GM04503 (cell line): ENCODE data around the gene IGFBP1.

Source experiments
- DNase-seq: peaks from one replicate; pipeline ENCODE4 v3.0.0-alpha.2; 2012; ENCODE audit warnings: low read depth

IGFBP1 gene

DNA sequence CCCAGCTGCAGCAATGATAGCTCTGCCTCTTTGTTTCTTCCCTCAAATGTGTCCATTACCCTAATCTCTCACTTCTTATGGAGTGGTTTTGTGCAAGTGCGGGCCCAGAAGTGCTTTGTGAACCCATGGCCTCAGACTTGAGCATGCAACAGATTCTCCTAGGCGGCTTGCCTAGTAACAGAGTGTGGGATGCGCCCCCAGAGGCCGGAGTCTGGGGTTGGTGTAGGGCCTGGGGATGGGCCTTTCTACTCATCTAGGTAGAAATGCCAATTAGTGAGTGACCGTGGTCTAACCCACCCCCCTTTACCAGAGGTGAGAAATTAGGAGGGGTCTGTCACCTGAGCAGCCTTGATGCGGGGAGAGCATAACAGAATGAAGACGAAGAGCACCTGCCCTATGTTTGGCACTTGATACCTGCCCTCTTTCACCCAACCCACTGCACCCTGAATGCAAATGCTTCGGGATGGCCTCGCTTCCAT, 7.0 kb upstream of the IGFBP1 start:
- DNase-seq: no peak

- DNase-seq: peak; percentile 66
Measured at GRCh38 chr7:45881759-45882464, 6.4 kb upstream of the IGFBP1 start.

DNA sequence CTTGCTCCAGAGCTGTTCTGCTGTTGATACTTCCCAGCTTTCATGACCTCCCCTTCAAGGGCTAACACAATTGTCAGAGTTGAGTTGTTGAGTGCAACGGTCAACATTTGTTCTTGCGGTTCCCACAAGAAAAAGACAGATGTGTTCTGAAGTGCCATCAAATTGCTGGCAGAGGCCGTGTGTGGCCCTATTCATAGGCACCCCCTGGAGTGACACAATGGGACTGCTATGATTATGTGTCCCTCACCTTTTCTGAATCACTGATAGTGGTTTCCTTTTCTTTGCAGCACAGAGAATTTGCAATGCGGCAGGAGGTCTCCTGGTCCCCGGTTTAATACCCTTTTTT, 5.8 kb upstream of the IGFBP1 start:
- no peak for DNase-seq

DNA sequence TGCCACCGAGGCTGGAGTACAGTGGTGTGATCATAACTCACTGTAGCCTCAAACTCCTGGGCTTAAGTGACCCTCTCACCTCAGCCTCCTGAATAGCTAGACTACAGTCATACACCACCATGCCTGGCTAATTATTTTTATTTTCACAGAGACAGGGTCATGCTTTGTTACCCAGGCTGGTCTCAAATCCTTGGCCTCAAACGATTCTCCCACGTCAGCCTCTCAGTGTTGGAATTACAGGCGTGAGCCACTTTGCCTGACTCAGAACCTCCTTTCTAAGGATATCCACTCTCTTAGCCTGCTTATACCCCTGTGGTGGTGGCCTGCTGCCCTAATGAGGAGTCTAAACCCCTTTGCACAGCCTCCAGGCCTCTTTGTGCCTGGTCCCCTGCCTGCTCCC, 4.2 kb upstream of the IGFBP1 start:
- DNase-seq: no peak

GRCh38 chr7:45885264-45885882, 2.9 kb upstream of the IGFBP1 start:
- DNase-seq: no peak

- no peak for DNase-seq
Measured at GRCh38 chr7:45886931-45887667, 1.2 kb upstream of the IGFBP1 start.

- DNase-seq: no peak
Measured at GRCh38 chr7:45888993-45889366, 692 bp downstream of the IGFBP1 start.

- DNase-seq: no peak
Measured at GRCh38 chr7:45889367-45890067, 1.2 kb downstream of the IGFBP1 start.

GRCh38 chr7:45890125-45890901, 2.0 kb downstream of the IGFBP1 start:
- DNase-seq: no peak

GRCh38 chr7:45890902-45891461, 2.7 kb downstream of the IGFBP1 start:
- no peak for DNase-seq

GRCh38 chr7:45891462-45892402, 3.4 kb downstream of the IGFBP1 start:
- DNase-seq: no peak

GRCh38 chr7:45892407-45893035, 4.2 kb downstream of the IGFBP1 start:
- no peak for DNase-seq

GRCh38 chr7:45893374-45893995, 5.2 kb downstream of the IGFBP1 start:
- DNase-seq: no peak

GRCh38 chr7:45893996-45894664, 5.8 kb downstream of the IGFBP1 start:
- no peak for DNase-seq

DNA sequence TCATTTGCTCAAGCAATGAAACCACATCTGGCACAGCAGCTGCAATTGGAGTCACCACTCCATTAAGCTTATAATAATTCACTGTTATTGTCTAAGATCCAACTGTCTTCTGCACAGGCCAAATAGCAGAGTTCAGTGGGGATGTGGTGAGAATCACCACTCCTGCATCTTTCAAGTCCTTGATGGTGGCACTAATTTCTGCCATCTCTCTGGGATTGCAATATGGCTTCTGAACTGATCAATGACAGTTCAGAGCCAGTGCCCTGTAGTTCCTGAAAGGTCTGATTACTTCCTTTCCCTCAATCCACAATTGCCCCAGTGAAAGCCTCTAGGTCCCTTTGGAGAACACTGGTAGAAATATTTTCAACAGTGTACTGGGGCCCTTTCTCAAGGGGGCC, 6.4 kb downstream of the IGFBP1 start:
- no peak for DNase-seq

- DNase-seq: peak; percentile 62
Measured at GRCh38 chr7:45897042-45897690, 8.9 kb downstream of the IGFBP1 start.

DNA sequence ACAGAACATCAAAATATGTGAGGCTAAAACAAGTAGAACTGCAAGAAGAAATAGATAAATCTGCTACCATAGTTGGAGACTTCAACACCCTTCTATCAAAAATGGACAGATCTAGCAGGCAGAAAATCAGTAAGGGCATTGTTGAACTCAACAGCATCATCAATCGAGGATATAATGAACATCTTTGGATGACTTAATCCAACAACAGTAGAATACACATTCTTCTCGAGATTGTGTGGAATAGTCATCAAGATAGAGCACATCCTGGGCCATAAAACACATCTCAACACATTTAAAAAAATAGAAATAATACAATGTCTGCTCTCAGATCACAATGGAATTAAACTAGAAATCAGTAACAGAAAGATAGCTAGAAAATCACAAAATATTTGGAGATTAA, 9.9 kb downstream of the IGFBP1 start:
- DNase-seq: no peak

GRCh38 chr7:45901566-45901965, 13.3 kb downstream of the IGFBP1 start:
- no peak for DNase-seq
